GM19324 (cell line): Measurements from ENCODE around the gene KCNJ5.

Experiments
- ATAC-seq: cut with Tn5 transposase; IDR thresholded peaks from one replicate; pipeline ENCODE4 v1.9.1; 2021; ENCODE audit warnings: mild to moderate bottlenecking, moderate library complexity; ENCODE audit not compliant: unreplicated experiment, low FRiP score

The KCNJ5 gene

GRCh38 chr11:128946648-128947047, 55.5 kb downstream of the KCNJ5 start:
- no peak for ATAC-seq

- no peak for ATAC-seq
These were observed 56.6 kb downstream of the KCNJ5 start for GRCh38 chr11:128947773-128948172.

GRCh38 chr11:128948583-128948982, 57.4 kb downstream of the KCNJ5 start:
- no peak for ATAC-seq

GRCh38 chr11:128949791-128950454, 58.8 kb downstream of the KCNJ5 start:
- ATAC-seq: no peak

GRCh38 chr11:128953151-128953550, 62.0 kb downstream of the KCNJ5 start:
- no peak for ATAC-seq

- no peak for ATAC-seq
These were observed 64.5 kb downstream of the KCNJ5 start for GRCh38 chr11:128955636-128956035.

- ATAC-seq: no peak
These were observed 65.4 kb downstream of the KCNJ5 start for GRCh38 chr11:128956401-128957201.

- ATAC-seq: no peak
These were observed 66.0 kb downstream of the KCNJ5 start for GRCh38 chr11:128957202-128957482.

- ATAC-seq: no peak
These were observed 70.5 kb downstream of the KCNJ5 start for GRCh38 chr11:128961645-128962044.

GRCh38 chr11:128962896-128963295, 71.7 kb downstream of the KCNJ5 start:
- no peak for ATAC-seq

- no peak for ATAC-seq
These were observed 72.7 kb downstream of the KCNJ5 start for GRCh38 chr11:128963744-128964325.

- ATAC-seq: no peak
These were observed 73.3 kb downstream of the KCNJ5 start for GRCh38 chr11:128964463-128964930.

GRCh38 chr11:128965485-128965884, 74.3 kb downstream of the KCNJ5 start:
- ATAC-seq: peak; percentile 95

- ATAC-seq: no peak
These were observed 76.4 kb downstream of the KCNJ5 start for GRCh38 chr11:128967578-128967977.

GRCh38 chr11:128968916-128969315, 77.8 kb downstream of the KCNJ5 start:
- no peak for ATAC-seq
